Sigmoid colon (tissue), 4 donors: ENCODE measurements around the gene PTPN20.

ENCODE experiments used
- CTCF ChIP-seq, 4 experiments: fragments of 450-650 bp in 3 of 4; fragments of 200-600 bp in 1 of 4; IDR thresholded peaks; one replicate each; pipeline ENCODE4 v1.5.1; 2016 to 2019; ENCODE audit warnings: antibody characterized with exemption in 4 of 4, mild to moderate bottlenecking in 3 of 4, moderate library complexity in 2 of 4
- POLR2A ChIP-seq, 2 donors: fragments of 450-650 bp; IDR thresholded peaks; one replicate each; pipeline ENCODE4 v1.6.1; 2016; ENCODE audit warnings: antibody characterized with exemption in 2 of 2, mild to moderate bottlenecking in 2 of 2, moderate library complexity in 2 of 2
- POLR2AphosphoS5 ChIP-seq, 4 donors: sonication (generic); formaldehyde crosslinking; IDR thresholded peaks; one replicate each; pipeline ENCODE4 v1.6.1; 2017; ENCODE audit warnings: antibody characterized with exemption in 4 of 4

GRCh38 chr10:47019155-47020145, 108.2 kb downstream of the PTPN20 start:
- TF ChIP-seq CTCF (IDR thresholded peaks at IDR 0.05) (no peak), POLR2A (IDR thresholded peaks at IDR 0.05) (no peak), POLR2AphosphoS5 (IDR thresholded peaks at IDR 0.05) (no peak)
